T1000 (cell line): ENCODE results near the gene UBAC1.

Source experiments
- DNase-seq: peaks from one replicate; lab custom pipeline; 2025; ENCODE audit warnings: mixed read lengths; lab: John Stamatoyannopoulos, UW

Gene UBAC1

GRCh38 chr9:135939351-135940265 lies 21.6 kb downstream of the UBAC1 start:
- no peak for DNase-seq

GRCh38 chr9:135937521-135938489 lies 23.4 kb downstream of the UBAC1 start:
- DNase-seq, result no peak

GRCh38 chr9:135933114-135933513 lies 28.1 kb downstream of the UBAC1 start:
- no peak for DNase-seq

GRCh38 chr9:135932656-135933055 lies 28.5 kb downstream of the UBAC1 start:
- no peak for DNase-seq

GRCh38 chr9:135931349-135931820 lies 29.8 kb downstream of the UBAC1 start:
- no peak for DNase-seq

GRCh38 chr9:135930446-135931345 lies 30.5 kb downstream of the UBAC1 start:
- no peak for DNase-seq

GRCh38 chr9:135929656-135930445 lies 31.3 kb downstream of the UBAC1 start:
- no peak for DNase-seq

- DNase-seq, result no peak
These were observed 32.2 kb downstream of the UBAC1 start for GRCh38 chr9:135928731-135929655.

- no peak for DNase-seq
These were observed 33.0 kb downstream of the UBAC1 start for GRCh38 chr9:135928074-135928730.

- no peak for DNase-seq
These were observed 33.8 kb downstream of the UBAC1 start for GRCh38 chr9:135927195-135928013.

GRCh38 chr9:135926402-135927194 lies 34.6 kb downstream of the UBAC1 start:
- DNase-seq, result peak; percentile 89

- no peak for DNase-seq
These were observed 35.6 kb downstream of the UBAC1 start for GRCh38 chr9:135925496-135926133.

GRCh38 chr9:135924628-135925338 lies 36.4 kb downstream of the UBAC1 start:
- DNase-seq, result no peak

- DNase-seq, result no peak
These were observed 37.7 kb downstream of the UBAC1 start for GRCh38 chr9:135923508-135923907.

- DNase-seq, result no peak
These were observed 39.3 kb downstream of the UBAC1 start for GRCh38 chr9:135921749-135922310.
